Heart left ventricle (tissue), 16 donors: ENCODE measurements around the gene PCNX1. TPM values are rescaled to one million over a fixed set of nuclear protein-coding genes. Genes with fewer than 3 reads are reported as not detected.

Source experiments
- ATAC-seq, 4 donors: fragments of 200-7000 bp; cut with Tn5 transposase; one replicate each; pipeline ENCODE4 v1.9.1; 2020 to 2022; ENCODE audit warnings: moderate library complexity in 4 of 4, mild to moderate bottlenecking in 3 of 4, moderate number of reproducible peaks in 1 of 4
- DNase-seq, 5 donors: peaks; one replicate each; pipeline ENCODE4 v3.0.0-alpha.2; 2020
- H3K27ac ChIP-seq, 12 donors: fragments of 200-600 bp; sonication (generic) in 4 of 12; one replicate each; pipeline versions ENCODE4 v1.5.0 to v1.8.0; 2016 to 2022; ENCODE audit warnings: mild to moderate bottlenecking in 2 of 12
- H3K27me3 ChIP-seq, 9 donors: fragments of 200-600 bp; sonication (generic) in 2 of 9; one replicate each; pipeline versions ENCODE4 v1.5.1 to v1.8.0; 2016 to 2022; ENCODE audit warnings: mild to moderate bottlenecking in 3 of 9
- H3K36me3 ChIP-seq, 9 donors: fragments of 200-600 bp; sonication (generic) in 2 of 9; one replicate each; pipeline versions ENCODE4 v1.5.0 to v1.8.0; 2018 to 2022; ENCODE audit warnings: mild to moderate bottlenecking in 2 of 9
- H3K4me1 ChIP-seq, 12 donors: fragments of 200-600 bp; sonication (generic) in 4 of 12; one replicate each; pipeline versions ENCODE4 v1.5.0 to v1.8.0; 2016 to 2022; ENCODE audit warnings: mild to moderate bottlenecking in 3 of 12
- H3K4me3 ChIP-seq, 12 donors: fragments of 200-600 bp; sonication (generic) in 4 of 12; one replicate each; pipeline versions ENCODE4 v1.5.0 to v1.8.0; 2017 to 2022; ENCODE audit warnings: mild to moderate bottlenecking in 9 of 12, moderate library complexity in 4 of 12
- H3K9me3 ChIP-seq, 12 donors: fragments of 200-600 bp; sonication (generic) in 4 of 12; one replicate each; pipeline versions ENCODE4 v1.5.0 to v1.8.0; 2016 to 2022; ENCODE audit warnings: mild to moderate bottlenecking in 1 of 12
- CTCF ChIP-seq, 12 donors: fragments of 200-600 bp; sonication (generic) in 4 of 12; IDR thresholded peaks; one replicate each; pipeline versions ENCODE4 v1.5.0 to v1.8.0; 2018 to 2022; ENCODE audit warnings: antibody characterized with exemption in 12 of 12, mild to moderate bottlenecking in 5 of 12
- POLR2A ChIP-seq, 2 donors: fragments of 450-650 bp; IDR thresholded peaks; one replicate each; pipeline ENCODE4 v1.6.1; 2017; ENCODE audit warnings: antibody characterized with exemption in 2 of 2, mild to moderate bottlenecking in 2 of 2, moderate library complexity in 2 of 2
- WGBS, 4 donors: extraction: QIAGEN DNeasy Blood & Tissue Kit in 2 of 4; methylation state at CpG; one replicate each; pipeline versions ENCODE4 v1.1.5 to v1.1.7; 2013 to 2018; 5-methylcytosine and 5-hydroxymethylcytosine counted together
- intact Hi-C, 10 donors: fragments of 100-400 bp; cut with DNase I; formaldehyde crosslinking; loops; one replicate each; pipeline versions ENCODE4 v1.11.1 to v1.14.2; 2022
- polyA plus RNA-seq, 2 donors: library from polyadenylated mRNA; stranded (reverse); fragments of 200-250 nt; gene quantifications; one replicate each; pipeline ENCODE4 v1.2.3, GENCODE V29; 2013
- total RNA-seq, 9 donors: library from RNA; depleted of rRNA in 2 of 9; stranded (reverse); fragments of >200 nt in 2 of 9; fragmentation: NEBNext Ultra II Directional in 3 of 9; extraction: Animal tissue kit (Norgen Biotek cat#: 25700) in 3 of 9; gene quantifications; one replicate each; pipeline versions ENCODE4 v1.1.0 to v1.2.4, GENCODE V29; 2016 to 2023
- donor health status: ischemic (EF 13 %, LVEDD 7.1; RV severe dilation, severe dysfunction).
- donor health status: healthy with polysubstance abuse.
- donor health status: DM: no; HTN: yes; CAD: no.
- donor health status: DM: no; HTN: no; CAD: no.
- donor health status: ischemic (EF 25% LVEDD 6.9; RV normal size, moderate dysfunction).
- donor health status: ischemic (EF 25% LVEDD 5.7; RV mildly dilated, moderate dysfunction).
- donor health status: healthy.
- donor health status: DM: yes; HTN: yes; CAD: no.
- donor health status: ischemic (EF 35%, LVEDD 5.7; RV mildly dilated, moderate dysfunction).
- donor health status: nonischemic (EF 11% LVEDD 7.7; RV severe dilation, severe dysfunction).
- donor health status: DM: yes; HTN: yes; CAD: no.
- donor health status: PGD.
- donor health status: ischemic (EF 29% LVEDD 5.4; RV normal size, mild dysfunction).
- donor health status: nonischemic (EF 23%, LVEDD 6.1; RV moderate dilation, normal function).

Gene PCNX1
- total and polyA plus RNA-seq, 11 donors = 6.1 to 64.7 (median 52.7) TPM

GRCh38 chr14:71054706-71055105 lies 147.4 kb downstream of the PCNX1 start:
- ATAC-seq (no peak), DNase-seq (no peak)
- TF ChIP-seq POLR2A (IDR thresholded peaks at IDR 0.05) (no peak), CTCF (IDR thresholded peaks at IDR 0.05) (no peak)
- Histone ChIP-seq H3K27me3 (no peaks in the 10 kb centered on the region), H3K36me3 (peaks cover 0 to 99% (median 84%) of the 10 kb centered on the region in 9 donors), H3K27ac (no peak overlapping the region), H3K9me3 (no peaks in the 10 kb centered on the region), H3K4me1 (no peaks in the 10 kb centered on the region), H3K4me3 (no peak overlapping the region)
- 97 to 99% (median 99%) methylated on average over 3 of the region's 3 CpGs for WGBS, 4 donors
- intact Hi-C loops = no loop called here

- Histone ChIP-seq H3K4me3 (no peak overlapping the region), H3K27ac (no peak overlapping the region), H3K9me3 (no peaks in the 10 kb centered on the region), H3K4me1 (peaks cover 0 to 3% (median 0%) of the 10 kb centered on the region in 12 donors), H3K27me3 (no peaks in the 10 kb centered on the region), H3K36me3 (peaks cover 0 to 100% (median 96%) of the 10 kb centered on the region in 9 donors)
- 94 to 97% (median 97%) methylated on average over 1 of the region's 1 CpG for WGBS, 4 donors
- DNase-seq (no peak), ATAC-seq (no peak)
- TF ChIP-seq POLR2A (IDR thresholded peaks at IDR 0.05) (no peak), CTCF (IDR thresholded peaks at IDR 0.05) (no peak)
- intact Hi-C loops = no loop called here
Measured at GRCh38 chr14:71056168-71056567, 148.9 kb downstream of the PCNX1 start.

- DNase-seq (no peak), ATAC-seq (no peak)
- WGBS, 4 donors = 73 to 85% (median 82%) methylated on average over 2 of the region's 2 CpGs
- Histone ChIP-seq H3K9me3 (peaks cover 0 to 10% (median 0%) of the 10 kb centered on the region in 12 donors), H3K4me3 (no peak overlapping the region), H3K27ac (no peak overlapping the region), H3K27me3 (no peaks in the 10 kb centered on the region), H3K36me3 (peaks cover 0 to 98% (median 93%) of the 10 kb centered on the region in 9 donors), H3K4me1 (peaks cover 0 to 7% (median 0%) of the 10 kb centered on the region in 12 donors)
- intact Hi-C loops = no loop called here
- TF ChIP-seq POLR2A (IDR thresholded peaks at IDR 0.05) (no peak), CTCF (IDR thresholded peaks at IDR 0.05) (no peak)
Measured at GRCh38 chr14:71060274-71060673, 153.0 kb downstream of the PCNX1 start.

GRCh38 chr14:71060825-71061455 lies 153.7 kb downstream of the PCNX1 start:
- peaks cover 0 to 95% (median 86%) of the 10 kb centered on the region in 9 donors for H3K36me3 ChIP-seq
- no peak for TF ChIP-seq POLR2A (IDR thresholded peaks at IDR 0.05)
- TF ChIP-seq CTCF (IDR thresholded peaks at IDR 0.05) = no peak
- no peak for ATAC-seq

More at GRCh38 chr14:71060825-71061455, 153.7 kb downstream of the PCNX1 start:
- Histone ChIP-seq H3K4me3 (no peak overlapping the region), H3K27ac (no peak overlapping the region), H3K9me3 (peaks cover 0 to 16% (median 0%) of the 10 kb centered on the region in 12 donors), H3K27me3 (no peaks in the 10 kb centered on the region), H3K4me1 (peaks cover 0 to 7% (median 0%) of the 10 kb centered on the region in 12 donors)
- intact Hi-C loops = no loop called here
- no peak for DNase-seq
- WGBS, 4 donors = 61 to 78% (median 72%) methylated on average over 2 of the region's 2 CpGs
